H9 (cell line): ENCODE data around the gene ABCC11. TPM values are rescaled to one million over a fixed set of nuclear protein-coding genes. Genes with fewer than 3 reads are reported as not detected.

Source experiments
- DNase-seq: peaks from one replicate; pipeline ENCODE4 v3.0.0-alpha.2; 2017
- H2AFZ ChIP-seq: one replicate; pipeline ENCODE4 v1.6.1; 2013; ENCODE audit warnings: mild to moderate bottlenecking, low read length, control low read depth, moderate library complexity
- H2AK5ac ChIP-seq: 2 replicates; pipeline ENCODE4 v1.6.1; 2013; ENCODE audit warnings: low read length, control low read depth, mixed read lengths; ENCODE audit not compliant: insufficient read length
- H2BK120ac ChIP-seq: one replicate; pipeline ENCODE4 v1.6.1; 2013; ENCODE audit warnings: low read depth, mild to moderate bottlenecking, low read length, control low read depth, inconsistent platforms; ENCODE audit not compliant: poor library complexity, severe bottlenecking
- H2BK12ac ChIP-seq: 2 replicates; pipeline ENCODE4 v1.6.1; 2013; ENCODE audit warnings: low read length, control low read depth, mixed read lengths, low read depth; ENCODE audit not compliant: insufficient read length
- H2BK15ac ChIP-seq: 2 replicates; pipeline ENCODE4 v1.6.1; 2013; ENCODE audit warnings: low read depth, low read length, control low read depth
- H2BK20ac ChIP-seq: one replicate; pipeline ENCODE4 v1.6.1; 2013; ENCODE audit warnings: low read depth, mild to moderate bottlenecking, low read length, control low read depth, inconsistent platforms; ENCODE audit not compliant: poor library complexity, severe bottlenecking
- H2BK5ac ChIP-seq: 2 replicates; pipeline ENCODE4 v1.6.1; 2013; ENCODE audit warnings: low read length, control low read depth, mixed read lengths; ENCODE audit not compliant: insufficient read length
- H3K14ac ChIP-seq: 2 replicates; pipeline ENCODE4 v1.6.1; 2013; ENCODE audit warnings: low read length, control low read depth; ENCODE audit not compliant: insufficient read depth
- H3K18ac ChIP-seq: 2 replicates; pipeline ENCODE4 v1.6.1; 2013; ENCODE audit warnings: low read depth, mild to moderate bottlenecking, mixed read lengths, low read length, control low read depth; ENCODE audit not compliant: insufficient read length
- H3K23ac ChIP-seq: 2 replicates; pipeline ENCODE4 v1.6.1; 2013; ENCODE audit warnings: low read length, control low read depth, mixed read lengths, low read depth; ENCODE audit not compliant: insufficient read length
- H3K23me2 ChIP-seq: 2 replicates; pipeline ENCODE4 v1.6.1; 2013; ENCODE audit warnings: low read depth, mild to moderate bottlenecking, mixed read lengths, low read length, control low read depth; ENCODE audit not compliant: insufficient read length, poor library complexity, severe bottlenecking
- H3K27ac ChIP-seq: 2 replicates; pipeline ENCODE4 v1.5.1; 2013; ENCODE audit warnings: low read length, control low read depth, mixed read lengths, low read depth; ENCODE audit not compliant: insufficient read length
- H3K27me3 ChIP-seq: 2 replicates; pipeline ENCODE4 v1.6.1; 2013; ENCODE audit warnings: low read length, control low read depth, inconsistent platforms; ENCODE audit not compliant: insufficient read depth
- H3K4ac ChIP-seq: 2 replicates; pipeline ENCODE4 v1.6.1; 2013; ENCODE audit warnings: low read depth, mild to moderate bottlenecking, control low read depth, inconsistent platforms, low read length, moderate library complexity
- H3K4me1 ChIP-seq: 2 replicates; pipeline ENCODE4 v1.6.1; 2013; ENCODE audit warnings: low read length, control low read depth, inconsistent platforms; ENCODE audit not compliant: insufficient read depth
- H3K4me2 ChIP-seq: 2 replicates; pipeline ENCODE4 v1.6.1; 2013; ENCODE audit warnings: low read length, control low read depth, mixed read lengths; ENCODE audit not compliant: insufficient read length, insufficient read depth
- H3K56ac ChIP-seq: 2 replicates; pipeline ENCODE4 v1.6.1; 2013; ENCODE audit warnings: low read depth, mild to moderate bottlenecking, mixed read lengths, low read length, control low read depth; ENCODE audit not compliant: insufficient read length
- H3K79me1 ChIP-seq: 2 replicates; pipeline ENCODE4 v1.6.1; 2013; ENCODE audit warnings: low read depth, mild to moderate bottlenecking, moderate library complexity, low read length, control low read depth, inconsistent platforms; ENCODE audit not compliant: insufficient read depth, poor library complexity, severe bottlenecking
- H3K79me2 ChIP-seq: 2 replicates; pipeline ENCODE4 v1.6.1; 2013; ENCODE audit warnings: low read length, control low read depth, inconsistent platforms; ENCODE audit not compliant: insufficient read depth
- H3K9ac ChIP-seq: 2 replicates; pipeline ENCODE4 v1.6.1; 2013; ENCODE audit warnings: low read length, control low read depth, mixed read lengths; ENCODE audit not compliant: insufficient read length; ENCODE audit errors: extremely low read depth
- H3K9me3 ChIP-seq: one replicate; pipeline ENCODE4 v1.6.1; 2013; ENCODE audit warnings: low read depth, low read length, inconsistent platforms; ENCODE audit not compliant: control insufficient read depth
- H3T11ph ChIP-seq: one replicate; pipeline ENCODE4 v1.6.1; 2013; ENCODE audit warnings: mild to moderate bottlenecking, low read length, control low read depth, inconsistent platforms
- H4K20me1 ChIP-seq: one replicate; pipeline ENCODE4 v1.6.1; 2013; ENCODE audit not compliant: control insufficient read depth, insufficient read length, insufficient read depth
- H4K5ac ChIP-seq: 2 replicates; pipeline ENCODE4 v1.6.1; 2013; ENCODE audit warnings: low read depth, mild to moderate bottlenecking, mixed read lengths, low read length, control low read depth; ENCODE audit not compliant: insufficient read length
- H4K8ac ChIP-seq: replicated peaks from 2 replicates; pipeline ENCODE4 v1.6.1; 2013; ENCODE audit warnings: low read length, control low read depth, mixed read lengths, low read depth; ENCODE audit not compliant: insufficient read length
- H4K91ac ChIP-seq: 2 replicates; pipeline ENCODE4 v1.6.1; 2013; ENCODE audit warnings: low read depth, mild to moderate bottlenecking, moderate library complexity, mixed read lengths, low read length, control low read depth; ENCODE audit not compliant: insufficient read length
- H3K27ac Mint-ChIP-seq, 3 experiments: 2 replicates in 2 of 3; 3 replicates in 1 of 3; pipeline ENCODE4 v1.8.0; 2020 to 2021; ENCODE audit warnings: mixed read lengths in 3 of 3, mild to moderate bottlenecking in 1 of 3, moderate library complexity in 1 of 3
- H3K27me3 Mint-ChIP-seq: 2 replicates; pipeline ENCODE4 v1.8.0; 2021; ENCODE audit warnings: low read depth, mild to moderate bottlenecking, moderate library complexity, mixed read lengths
- H3K36me3 Mint-ChIP-seq, 3 experiments: 2 replicates in 2 of 3; 3 replicates in 1 of 3; pipeline ENCODE4 v1.8.0; 2020 to 2021; ENCODE audit warnings: low read depth in 3 of 3, mixed read lengths in 3 of 3; ENCODE audit not compliant: insufficient read depth in 1 of 3
- H3K4me1 Mint-ChIP-seq, 2 experiments: 2 replicates each; pipeline ENCODE4 v1.8.0; 2020; ENCODE audit warnings: mixed read lengths in 2 of 2
- H3K4me3 Mint-ChIP-seq, 2 experiments: 2 replicates in 1 of 2; 3 replicates in 1 of 2; pipeline ENCODE4 v1.8.0; 2020 to 2021; ENCODE audit warnings: mild to moderate bottlenecking in 2 of 2, mixed read lengths in 2 of 2, moderate library complexity in 1 of 2
- H3K9me3 Mint-ChIP-seq, 2 experiments: 2 replicates in 1 of 2; 3 replicates in 1 of 2; pipeline ENCODE4 v1.8.0; 2020; ENCODE audit warnings: mild to moderate bottlenecking in 2 of 2, mixed read lengths in 2 of 2, moderate library complexity in 1 of 2
- CTCF ChIP-seq: fragments of 200-600 bp; sonication (generic); conservative IDR thresholded peaks from 3 replicates; pipeline ENCODE4 v1.8.0; 2021; ENCODE audit warnings: antibody characterized with exemption, mild to moderate bottlenecking
- WGBS: extraction: QIAGEN DNeasy Blood & Tissue Kit; methylation state at CpG from one replicate; pipeline ENCODE4 v1.1.7; 2013; ENCODE audit warnings: missing lambda C conversion rate, low lambda C conversion rate, mixed read lengths; ENCODE audit not compliant: insufficient read length; ENCODE audit errors: extremely low coverage; 5-methylcytosine and 5-hydroxymethylcytosine counted together
- total RNA-seq: library from RNA; stranded (reverse); gene quantifications from 2 replicates; pipeline ENCODE4 v1.2.1, GENCODE V29; 2021

The ABCC11 gene
- total RNA-seq, 1 experiment from 2014 or later, result 0.33 TPM

GRCh38 chr16:48117217-48118105, 129.9 kb downstream of the ABCC11 start:
- Histone ChIP-seq H3K27ac (no peak overlapping the region), H4K20me1 (no peaks in the 10 kb centered on the region), H3K14ac (no peak overlapping the region), H3K4me2 (no peak overlapping the region), H4K5ac (no peak overlapping the region), H4K8ac (no peak overlapping the region), H2BK120ac (no peak overlapping the region), H2AFZ (no peak overlapping the region), H2AK5ac (no peak overlapping the region), H3K27me3 (no peaks in the 10 kb centered on the region), H3K23me2 (no peaks in the 10 kb centered on the region), H3K9ac (no peak overlapping the region), H3K23ac (no peak overlapping the region), H3K4me1 (no peaks in the 10 kb centered on the region), H3T11ph (no peak overlapping the region), H3K79me1 (no peaks in the 10 kb centered on the region), H2BK20ac (no peak overlapping the region), H3K4ac (no peak overlapping the region), H2BK15ac (no peak overlapping the region), H3K56ac (no peak overlapping the region), H3K79me2 (no peaks in the 10 kb centered on the region), H3K9me3 (no peaks in the 10 kb centered on the region), H2BK12ac (no peak overlapping the region), H3K18ac (peak overlapping the region; percentile 6), H4K91ac (no peak overlapping the region), H2BK5ac (no peak overlapping the region)
- peaks cover 10% of the 10 kb centered on the region; the same call in 1 of the 2 replicates for H3K27me3 Mint-ChIP-seq
- no peak overlapping the region; a peak in 1 of 7 replicates for H3K27ac Mint-ChIP-seq
- no CpG with 5 or more reads among the region's 22 CpGs for WGBS
- no peaks in the 10 kb centered on the region for H3K4me1 Mint-ChIP-seq
- peak; percentile 99 for TF ChIP-seq CTCF
- H3K36me3 Mint-ChIP-seq, result no peaks in the 10 kb centered on the region; a peak in 1 of 7 replicates
- H3K9me3 Mint-ChIP-seq, result no peaks in the 10 kb centered on the region; a peak in 1 of 5 replicates
- no peak overlapping the region for H3K4me3 Mint-ChIP-seq
- peak; percentile 89 for DNase-seq

Other genes starting within 250 kb of the ABCC11 start
- 0.09 TPM in 1 of 2 replicates, not detected in the other for gene ABCC12, start 91.5 kb downstream of the ABCC11 start, total RNA-seq
- 27.8 and 28.2 TPM in 2 replicates for gene LONP2, start 3.2 kb downstream of the ABCC11 start, total RNA-seq
- 32.8 and 33.2 TPM in 2 replicates for gene SIAH1, start 137.9 kb upstream of the ABCC11 start, total RNA-seq